GM23338 (cell line): ENCODE data around the gene MEGF6.

Experiments used
- CTCF ChIP-seq, 2 experiments: fragments of 200-600 bp in 1 of 2; sonication (generic) in 1 of 2; conservative IDR thresholded peaks; 2 replicates each; pipeline versions ENCODE4 v1.5.1 to v1.6.1; 2016 to 2017; ENCODE audit warnings: antibody characterized with exemption in 2 of 2, low read depth in 2 of 2, mild to moderate bottlenecking in 2 of 2, moderate library complexity in 1 of 2
- ETS1 ChIP-seq: IDR thresholded peaks from 2 replicates; pipeline ENCODE4 v1.6.1; 2016; ENCODE audit warnings: antibody characterized with exemption
- EZH2 ChIP-seq: fragments of 200-600 bp; sonication (generic); IDR thresholded peaks from one replicate; pipeline ENCODE4 v1.8.0; 2017; ENCODE audit warnings: antibody characterized with exemption, mild to moderate bottlenecking, low read depth; ENCODE audit not compliant: unreplicated experiment
- EZH2phosphoT487 ChIP-seq: fragments of 200-600 bp; sonication (generic); IDR thresholded peaks from one replicate; pipeline ENCODE4 v1.8.1; 2018; ENCODE audit warnings: antibody characterized with exemption; ENCODE audit not compliant: unreplicated experiment
- POLR2AphosphoS5 ChIP-seq: IDR thresholded peaks from 2 replicates; pipeline ENCODE4 v1.6.1; 2016; ENCODE audit warnings: antibody characterized with exemption, low read depth
- REST ChIP-seq: IDR thresholded peaks from one replicate; pipeline ENCODE4 v1.6.1; 2018; ENCODE audit warnings: antibody characterized with exemption; ENCODE audit not compliant: unreplicated experiment
- ZNF114 ChIP-seq: fragments of 250-450 bp; sonication (Bioruptor Pico); IDR thresholded peaks from 2 replicates; pipeline ENCODE4 v1.5.0; 2020; ENCODE audit warnings: mild to moderate bottlenecking, moderate library complexity
- ZNF462 ChIP-seq: fragments of 250-450 bp; sonication (Bioruptor Pico); IDR thresholded peaks from 2 replicates; pipeline ENCODE4 v1.5.0; 2020; ENCODE audit warnings: mild to moderate bottlenecking, moderate library complexity

- no peak for TF ChIP-seq CTCF (conservative IDR thresholded peaks at IDR 0.05; ENCODE audit: low read depth in 2 of 2)
- TF ChIP-seq REST = no peak
- TF ChIP-seq EZH2 = no peak
- no peak for TF ChIP-seq ETS1
- TF ChIP-seq POLR2AphosphoS5 = no peak
- TF ChIP-seq ZNF114 (CRISPR knock-in tag) = no peak
- TF ChIP-seq EZH2phosphoT487 = no peak
- TF ChIP-seq ZNF462 (CRISPR knock-in tag) = no peak
These were observed 47.8 kb upstream of the MEGF6 start for GRCh38 chr1:3659093-3659492.
